ENCODE measurements around the gene TFAP2E.

Gene TFAP2E

DNA sequence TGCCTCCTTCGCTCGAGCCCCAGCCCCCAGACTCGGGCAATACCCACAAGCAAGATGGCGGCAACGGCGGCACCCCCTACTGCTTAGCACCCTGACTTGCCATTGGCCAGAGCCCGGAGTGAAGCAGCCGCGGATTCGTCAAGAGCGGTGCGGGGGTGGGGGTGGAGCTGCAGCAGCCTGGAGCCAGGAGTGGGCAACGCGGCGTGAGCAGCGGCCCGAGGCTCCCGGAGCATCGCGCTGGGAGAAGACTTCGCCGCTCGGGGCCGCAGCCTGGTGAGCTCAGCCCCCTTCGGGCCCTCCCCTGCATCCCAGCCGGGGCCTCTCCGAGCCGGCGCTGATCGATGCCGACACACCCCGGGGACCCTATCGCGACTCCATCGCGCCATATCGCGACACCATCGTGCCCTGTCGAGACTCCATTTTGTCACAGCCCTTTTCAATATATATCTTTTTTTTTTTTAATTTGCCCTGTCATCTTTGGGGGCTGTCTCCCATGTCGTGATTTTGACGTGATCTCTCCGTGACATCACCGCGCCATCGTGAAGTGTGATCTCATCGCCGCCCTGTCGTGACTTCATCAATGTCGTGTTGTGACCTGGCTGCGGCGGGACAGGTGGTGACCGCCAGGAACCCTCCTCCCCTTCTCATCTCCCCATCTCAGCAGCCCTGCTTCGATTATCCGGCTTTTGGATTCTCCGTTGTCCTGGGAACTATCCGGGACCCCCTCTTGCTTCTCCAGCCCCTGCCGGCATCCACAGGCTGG, 15.3 kb upstream of the TFAP2E start, which contains the start of gene NCDN:
NCDN (plus strand) TSS at position 189 of the 763 bp plus-strand sequence; CDS start at position 581, 392 bp downstream.
- TF ChIP-seq CSDC2 (CRISPR knock-in tag; IDR thresholded peaks at IDR 0.05) (no peak), ARNTL (CRISPR knock-in tag; IDR thresholded peaks at IDR 0.05; ENCODE audit: borderline replicate concordance, low read depth) (no peak), ZC3H10 (CRISPR knock-in tag; IDR thresholded peaks at IDR 0.05) (no peak), ZFP3 (CRISPR knock-in tag; IDR thresholded peaks at IDR 0.05) (no peak), GLIS3 (CRISPR knock-in tag; IDR thresholded peaks at IDR 0.05) (no peak), TCF4 (CRISPR knock-in tag; IDR thresholded peaks at IDR 0.05; ENCODE audit: borderline replicate concordance) (no peak), OSR1 (CRISPR knock-in tag; IDR thresholded peaks at IDR 0.05) (no peak), ZFP30 (CRISPR knock-in tag; IDR thresholded peaks at IDR 0.05) (no peak), ESRRG (CRISPR knock-in tag; IDR thresholded peaks at IDR 0.05) (no peak), RARB (CRISPR knock-in tag; IDR thresholded peaks at IDR 0.05) (no peak), ZNF565 (CRISPR knock-in tag; conservative IDR thresholded peaks at IDR 0.05; ENCODE audit: low read depth) (no peak), SNAI2 (CRISPR knock-in tag; IDR thresholded peaks at IDR 0.05) (no peak), TSHZ2 (CRISPR knock-in tag; IDR thresholded peaks at IDR 0.05) (no peak; the same call in 1 of the 2 replicates), ZNF70 (CRISPR knock-in tag; IDR thresholded peaks at IDR 0.05) (no peak), ZNF8 (CRISPR knock-in tag; IDR thresholded peaks at IDR 0.05) (no peak), CREB5 (CRISPR knock-in tag; IDR thresholded peaks at IDR 0.05; ENCODE audit: low read depth) (no peak), ISL1 (CRISPR knock-in tag; IDR thresholded peaks at IDR 0.05) (no peak)
- TF ChIP-seq, protein P1, sequence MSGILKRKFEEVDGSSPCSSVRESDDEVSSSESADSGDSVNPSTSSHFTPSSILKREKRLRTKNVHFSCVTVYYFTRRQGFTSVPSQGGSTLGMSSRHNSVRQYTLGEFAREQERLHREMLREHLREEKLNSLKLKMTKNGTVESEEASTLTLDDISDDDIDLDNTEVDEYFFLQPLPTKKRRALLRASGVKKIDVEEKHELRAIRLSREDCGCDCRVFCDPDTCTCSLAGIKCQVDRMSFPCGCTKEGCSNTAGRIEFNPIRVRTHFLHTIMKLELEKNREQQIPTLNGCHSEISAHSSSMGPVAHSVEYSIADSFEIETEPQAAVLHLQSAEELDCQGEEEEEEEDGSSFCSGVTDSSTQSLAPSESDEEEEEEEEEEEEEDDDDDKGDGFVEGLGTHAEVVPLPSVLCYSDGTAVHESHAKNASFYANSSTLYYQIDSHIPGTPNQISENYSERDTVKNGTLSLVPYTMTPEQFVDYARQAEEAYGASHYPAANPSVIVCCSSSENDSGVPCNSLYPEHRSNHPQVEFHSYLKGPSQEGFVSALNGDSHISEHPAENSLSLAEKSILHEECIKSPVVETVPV (CRISPR knock-in tag; IDR thresholded peaks at IDR 0.05) = no peak
- TF ChIP-seq, protein P2, sequence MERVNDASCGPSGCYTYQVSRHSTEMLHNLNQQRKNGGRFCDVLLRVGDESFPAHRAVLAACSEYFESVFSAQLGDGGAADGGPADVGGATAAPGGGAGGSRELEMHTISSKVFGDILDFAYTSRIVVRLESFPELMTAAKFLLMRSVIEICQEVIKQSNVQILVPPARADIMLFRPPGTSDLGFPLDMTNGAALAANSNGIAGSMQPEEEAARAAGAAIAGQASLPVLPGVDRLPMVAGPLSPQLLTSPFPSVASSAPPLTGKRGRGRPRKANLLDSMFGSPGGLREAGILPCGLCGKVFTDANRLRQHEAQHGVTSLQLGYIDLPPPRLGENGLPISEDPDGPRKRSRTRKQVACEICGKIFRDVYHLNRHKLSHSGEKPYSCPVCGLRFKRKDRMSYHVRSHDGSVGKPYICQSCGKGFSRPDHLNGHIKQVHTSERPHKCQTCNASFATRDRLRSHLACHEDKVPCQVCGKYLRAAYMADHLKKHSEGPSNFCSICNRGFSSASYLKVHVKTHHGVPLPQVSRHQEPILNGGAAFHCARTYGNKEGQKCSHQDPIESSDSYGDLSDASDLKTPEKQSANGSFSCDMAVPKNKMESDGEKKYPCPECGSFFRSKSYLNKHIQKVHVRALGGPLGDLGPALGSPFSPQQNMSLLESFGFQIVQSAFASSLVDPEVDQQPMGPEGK (CRISPR knock-in tag; IDR thresholded peaks at IDR 0.05; ENCODE audit: borderline replicate concordance) = no peak
- peak; percentile 93 for ATAC-seq

DNA sequence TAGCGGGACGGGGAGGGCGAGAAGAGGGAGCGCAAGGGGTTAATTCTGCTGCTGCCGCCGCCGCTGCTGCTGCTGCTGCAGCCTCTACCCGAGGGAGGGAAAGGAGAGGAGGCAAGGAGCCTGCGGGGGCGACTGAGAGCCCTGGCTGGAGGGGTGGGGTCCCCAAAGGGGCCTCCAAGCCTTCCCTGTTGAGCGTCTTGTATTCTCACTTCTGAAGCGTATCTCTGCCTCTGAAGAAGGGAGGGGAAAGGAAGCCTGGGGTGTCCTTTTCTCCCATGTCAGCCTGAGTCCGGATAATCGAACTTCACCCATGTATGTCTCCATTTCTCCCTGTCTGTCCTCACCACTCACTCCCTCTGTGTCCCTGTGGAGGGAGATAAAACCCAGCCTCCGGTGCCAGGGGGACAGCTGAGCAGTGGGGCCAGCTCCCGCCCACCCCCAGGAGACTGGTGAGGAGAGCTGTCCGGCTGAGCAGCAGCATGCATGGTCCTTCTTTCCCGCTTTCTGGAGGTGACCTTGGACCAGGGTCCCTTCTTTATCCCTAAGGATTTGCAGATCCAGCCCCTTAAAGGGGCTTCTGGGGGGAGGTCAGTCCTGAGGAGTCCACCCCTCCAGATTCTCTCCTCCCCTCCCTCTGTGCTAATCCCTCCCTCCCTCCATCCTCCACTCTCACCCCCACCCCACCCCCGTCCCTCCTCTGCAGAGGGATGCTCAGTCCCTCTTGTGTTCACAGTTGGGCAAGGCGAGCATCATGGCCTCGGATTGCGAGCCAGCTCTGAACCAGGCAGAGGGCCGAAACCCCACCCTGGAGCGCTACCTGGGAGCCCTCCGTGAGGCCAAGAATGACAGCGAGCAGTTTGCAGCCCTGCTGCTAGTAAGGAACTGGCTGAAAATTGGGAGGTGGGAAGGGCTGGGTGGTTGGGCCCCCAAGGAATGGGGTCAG, 14.5 kb upstream of the TFAP2E start:
- no peak for TF ChIP-seq POU6F1 (CRISPR knock-in tag; IDR thresholded peaks at IDR 0.05; ENCODE audit: borderline replicate concordance, low read depth)
- TF ChIP-seq, protein P1 (CRISPR knock-in tag; IDR thresholded peaks at IDR 0.05) = no peak
- no peak for TF ChIP-seq ZNF70 (CRISPR knock-in tag; IDR thresholded peaks at IDR 0.05)
- no peak for TF ChIP-seq ZNF8 (CRISPR knock-in tag; IDR thresholded peaks at IDR 0.05)
- TF ChIP-seq, protein P2 (CRISPR knock-in tag; IDR thresholded peaks at IDR 0.05; ENCODE audit: borderline replicate concordance) = no peak
- no peak for TF ChIP-seq ZFP30 (CRISPR knock-in tag; IDR thresholded peaks at IDR 0.05)
- no peak for TF ChIP-seq SNAI2 (CRISPR knock-in tag; IDR thresholded peaks at IDR 0.05)
- TF ChIP-seq RARB (CRISPR knock-in tag; IDR thresholded peaks at IDR 0.05) = no peak
- TF ChIP-seq ESRRG (CRISPR knock-in tag; IDR thresholded peaks at IDR 0.05) = no peak
- no peak for TF ChIP-seq CREB5 (CRISPR knock-in tag; IDR thresholded peaks at IDR 0.05; ENCODE audit: low read depth)
- TF ChIP-seq TOX (CRISPR knock-in tag; IDR thresholded peaks at IDR 0.05; ENCODE audit: borderline replicate concordance) = no peak
- TF ChIP-seq OSR1 (CRISPR knock-in tag; IDR thresholded peaks at IDR 0.05) = no peak
- TF ChIP-seq BACH2 (CRISPR knock-in tag; IDR thresholded peaks at IDR 0.05; ENCODE audit: borderline replicate concordance) = no peak
- peak; percentile 3 for ATAC-seq

Measured in SK-N-SH treated with all-trans-retinoic acid at 6 μM for 48 hours (cell line).